ENCODE results near the gene CETP. TPM values are rescaled to one million over a fixed set of nuclear protein-coding genes. Genes with fewer than 3 reads are reported as not detected.

Gene CETP
- total RNA-seq, 2 donors from 2014 or later: not detected

DNA sequence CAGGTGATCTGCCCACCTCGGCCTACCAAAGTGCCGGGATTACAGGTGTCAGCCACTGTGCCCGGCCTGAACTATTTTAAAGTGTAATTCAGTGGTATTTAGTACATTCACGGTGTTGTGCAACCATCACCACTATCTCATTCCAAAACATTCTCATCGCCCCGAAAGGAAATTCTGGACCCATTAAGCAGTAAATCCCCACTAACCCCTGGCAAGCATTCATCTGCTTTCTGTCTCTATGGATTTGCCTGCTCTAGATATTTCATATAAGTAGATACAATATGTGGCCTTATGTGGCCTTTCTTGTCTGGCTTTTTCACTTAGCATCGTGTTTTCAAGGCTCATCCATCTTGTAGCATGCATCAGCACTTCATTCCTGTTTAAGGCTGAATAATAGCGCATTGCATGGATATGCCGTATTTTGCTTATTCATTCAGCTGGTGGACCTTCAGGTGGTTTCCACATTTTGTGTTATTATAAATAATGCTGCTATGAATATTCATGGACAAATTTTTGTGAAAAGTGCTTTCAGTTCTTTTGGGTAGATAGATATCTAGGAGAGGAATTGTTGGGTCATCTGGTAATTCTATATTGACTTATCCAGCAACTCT, 38.2 kb upstream of the CETP start:
- H3K27ac ChIP-seq: no peak overlapping the region
- H3K27me3 ChIP-seq (replicated peaks; ENCODE audit: insufficient read depth): no peaks in the 10 kb centered on the region
- no peaks in the 10 kb centered on the region for H3K36me3 ChIP-seq
- ATAC-seq (ENCODE audit: insufficient number of reproducible peaks, low FRiP score, low read depth) (no peak), DNase-seq (ENCODE audit: low spot score) (no peak)
- no peak overlapping the region for H3K4me3 ChIP-seq
- no peaks in the 10 kb centered on the region for H3K4me1 ChIP-seq (ENCODE audit: control insufficient read depth in 1 of 2, low read depth in 2 of 2)
- H3K9me3 ChIP-seq: no peaks in the 10 kb centered on the region
- TF ChIP-seq, protein P1, sequence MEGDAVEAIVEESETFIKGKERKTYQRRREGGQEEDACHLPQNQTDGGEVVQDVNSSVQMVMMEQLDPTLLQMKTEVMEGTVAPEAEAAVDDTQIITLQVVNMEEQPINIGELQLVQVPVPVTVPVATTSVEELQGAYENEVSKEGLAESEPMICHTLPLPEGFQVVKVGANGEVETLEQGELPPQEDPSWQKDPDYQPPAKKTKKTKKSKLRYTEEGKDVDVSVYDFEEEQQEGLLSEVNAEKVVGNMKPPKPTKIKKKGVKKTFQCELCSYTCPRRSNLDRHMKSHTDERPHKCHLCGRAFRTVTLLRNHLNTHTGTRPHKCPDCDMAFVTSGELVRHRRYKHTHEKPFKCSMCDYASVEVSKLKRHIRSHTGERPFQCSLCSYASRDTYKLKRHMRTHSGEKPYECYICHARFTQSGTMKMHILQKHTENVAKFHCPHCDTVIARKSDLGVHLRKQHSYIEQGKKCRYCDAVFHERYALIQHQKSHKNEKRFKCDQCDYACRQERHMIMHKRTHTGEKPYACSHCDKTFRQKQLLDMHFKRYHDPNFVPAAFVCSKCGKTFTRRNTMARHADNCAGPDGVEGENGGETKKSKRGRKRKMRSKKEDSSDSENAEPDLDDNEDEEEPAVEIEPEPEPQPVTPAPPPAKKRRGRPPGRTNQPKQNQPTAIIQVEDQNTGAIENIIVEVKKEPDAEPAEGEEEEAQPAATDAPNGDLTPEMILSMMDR (IDR thresholded peaks at IDR 0.05): no peak

DNA sequence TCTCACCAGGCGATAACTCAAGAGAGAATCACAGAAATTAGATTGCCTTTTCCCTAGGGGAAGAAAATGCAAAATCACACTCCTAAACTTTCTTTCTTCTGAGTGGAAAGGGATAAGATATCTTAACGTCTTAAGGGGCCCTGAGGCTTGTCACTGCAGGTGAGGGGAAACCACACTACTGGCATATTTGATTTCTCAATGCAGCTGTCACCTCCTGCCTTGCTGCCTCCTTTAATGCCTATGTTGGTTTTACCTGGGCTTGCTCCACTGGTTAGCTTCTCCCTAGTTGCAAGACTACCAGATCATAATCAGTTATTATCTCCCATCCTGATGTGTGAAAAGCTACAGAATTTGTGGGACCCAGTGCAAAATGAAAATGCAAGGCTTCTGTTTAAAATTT, 34.3 kb upstream of the CETP start:
- DNase-seq (ENCODE audit: low spot score) (no peak), ATAC-seq (ENCODE audit: insufficient number of reproducible peaks, low FRiP score, low read depth) (no peak)
- Histone ChIP-seq H3K4me1 (ENCODE audit: control insufficient read depth in 1 of 2, low read depth in 2 of 2) (peaks cover 0 to 9% of the 10 kb centered on the region in 2 donors), H3K27me3 (replicated peaks; ENCODE audit: insufficient read depth) (no peaks in the 10 kb centered on the region), H3K9me3 (no peaks in the 10 kb centered on the region), H3K27ac (no peak overlapping the region), H3K36me3 (no peaks in the 10 kb centered on the region), H3K4me3 (no peak overlapping the region)
- TF ChIP-seq, protein P1 (IDR thresholded peaks at IDR 0.05): no peak

DNA sequence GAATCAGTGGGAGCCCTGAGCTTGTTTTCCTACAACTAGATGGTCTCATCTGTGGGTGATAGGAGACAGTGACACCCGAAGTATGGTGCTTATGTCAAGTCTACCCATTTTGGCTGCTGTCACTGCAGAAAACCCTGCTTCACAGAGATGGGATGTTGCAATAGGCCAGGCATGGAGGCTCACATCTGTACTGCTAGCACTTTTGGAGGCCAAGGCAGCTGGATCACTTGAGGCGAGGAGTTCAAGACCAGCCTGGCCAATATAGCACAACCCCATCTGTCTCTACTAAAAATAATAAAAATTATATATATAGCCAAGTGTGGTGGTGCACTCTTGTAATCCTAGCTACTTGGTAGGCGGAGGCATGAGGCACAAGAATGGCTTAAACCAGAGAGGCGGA, 32.1 kb upstream of the CETP start:
- DNase-seq (ENCODE audit: low spot score) (no peak), ATAC-seq (ENCODE audit: insufficient number of reproducible peaks, low FRiP score, low read depth) (no peak)
- Histone ChIP-seq H3K27me3 (replicated peaks; ENCODE audit: insufficient read depth) (no peaks in the 10 kb centered on the region), H3K4me1 (ENCODE audit: control insufficient read depth in 1 of 2, low read depth in 2 of 2) (peaks cover 4 to 18% of the 10 kb centered on the region in 2 donors), H3K36me3 (no peaks in the 10 kb centered on the region), H3K27ac (no peak overlapping the region), H3K9me3 (no peaks in the 10 kb centered on the region), H3K4me3 (no peak overlapping the region)
- TF ChIP-seq, protein P1 (IDR thresholded peaks at IDR 0.05): no peak

DNA sequence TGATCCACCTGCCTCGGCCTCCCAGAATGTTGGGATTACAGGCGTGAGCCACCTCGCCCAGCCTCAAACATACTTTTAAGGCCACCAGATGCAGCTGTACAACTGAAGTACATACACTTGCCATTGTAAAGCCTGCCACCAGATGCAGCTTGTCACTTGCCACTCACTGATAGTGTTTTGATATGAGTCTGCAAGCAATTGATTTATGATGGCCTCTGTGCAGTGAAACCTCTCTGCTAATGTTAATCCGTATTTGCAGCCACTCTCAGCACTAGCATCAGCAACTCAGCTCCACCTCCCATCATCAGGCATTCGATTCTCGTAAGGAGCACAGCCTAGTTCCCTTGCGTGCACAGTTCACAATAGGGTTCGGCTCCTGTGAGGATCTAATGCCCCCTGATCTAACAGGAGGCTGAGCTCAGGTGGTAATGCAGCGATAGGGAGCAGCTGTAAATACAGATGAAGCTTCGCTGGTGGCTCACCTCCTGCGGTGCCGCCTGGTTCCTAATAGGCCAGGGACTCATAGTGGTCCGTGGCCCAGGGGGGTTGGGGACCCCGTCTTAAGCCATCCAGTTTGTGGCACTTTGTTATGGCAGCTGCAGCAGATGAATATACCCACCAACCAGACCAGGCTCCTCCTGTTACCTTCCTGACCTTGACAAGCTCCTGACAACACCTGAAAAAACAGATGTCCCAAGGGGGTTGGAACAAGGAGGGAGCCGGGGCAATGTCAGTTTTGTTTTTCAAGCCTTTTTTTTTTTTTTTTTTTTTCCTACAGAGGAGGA, 31.1 kb upstream of the CETP start:
- no peak overlapping the region for H3K4me3 ChIP-seq
- TF ChIP-seq, protein P1 (IDR thresholded peaks at IDR 0.05): no peak
- peaks cover 12 to 29% of the 10 kb centered on the region in 2 donors for H3K4me1 ChIP-seq (ENCODE audit: control insufficient read depth in 1 of 2, low read depth in 2 of 2)
- no peaks in the 10 kb centered on the region for H3K36me3 ChIP-seq
- no peaks in the 10 kb centered on the region for H3K9me3 ChIP-seq
- DNase-seq (ENCODE audit: low spot score) (no peak), ATAC-seq (ENCODE audit: insufficient number of reproducible peaks, low FRiP score, low read depth) (no peak)
- peak overlapping the region; percentile 88 to 99 for H3K27ac ChIP-seq
- no peaks in the 10 kb centered on the region for H3K27me3 ChIP-seq (replicated peaks; ENCODE audit: insufficient read depth)

DNA sequence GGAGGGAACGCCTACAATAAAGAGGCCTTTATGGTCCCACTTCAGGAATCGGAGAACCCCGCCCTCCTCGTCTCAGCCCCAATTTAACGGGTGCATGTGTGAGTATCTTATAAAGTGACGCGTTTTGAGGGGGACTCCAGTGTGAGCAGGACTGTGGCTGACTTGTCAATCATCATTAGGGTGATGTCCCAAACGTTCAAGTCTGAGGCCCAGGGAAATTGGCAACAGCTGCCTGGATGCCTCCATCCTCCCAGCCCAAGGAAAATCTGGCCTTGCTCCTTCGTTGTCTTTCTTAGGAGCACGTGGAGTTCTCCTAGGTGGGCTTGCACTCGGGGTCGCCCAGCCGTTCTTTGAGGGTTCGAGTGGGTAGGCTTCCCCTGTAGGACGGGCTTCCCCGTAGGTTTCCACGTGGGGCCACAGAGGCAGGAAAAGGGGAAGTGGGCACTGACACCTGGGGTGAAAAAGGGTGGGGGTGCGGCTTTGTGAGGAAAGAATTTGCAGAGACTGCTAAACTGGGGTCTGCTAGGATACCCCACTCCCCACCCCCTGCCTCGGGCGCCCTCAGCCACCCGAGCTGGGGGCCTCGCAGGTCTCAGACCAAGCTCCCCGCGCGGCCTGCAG, 30.4 kb upstream of the CETP start:
- TF ChIP-seq, protein P1 (IDR thresholded peaks at IDR 0.05): no peak
- H3K4me1 ChIP-seq (ENCODE audit: control insufficient read depth in 1 of 2, low read depth in 2 of 2): peaks cover 12 to 36% of the 10 kb centered on the region in 2 donors
- H3K36me3 ChIP-seq: no peaks in the 10 kb centered on the region
- H3K9me3 ChIP-seq: no peaks in the 10 kb centered on the region
- no peaks in the 10 kb centered on the region for H3K27me3 ChIP-seq (replicated peaks; ENCODE audit: insufficient read depth)
- peak overlapping the region; percentile 88 to 99 for H3K27ac ChIP-seq
- ATAC-seq (ENCODE audit: insufficient number of reproducible peaks, low FRiP score, low read depth) (no peak), DNase-seq (ENCODE audit: low spot score) (no peak)
- peak overlapping the region; percentile 87 for H3K4me3 ChIP-seq

All from thoracic aorta (tissue), 2 donors.